DOHH2 (cell line): ENCODE measurements around the gene TMED10.

Experiments
- H3F3A ChIP-seq: fragments of 200-600 bp; sonication (generic), shearing (Covaris generic); 2 replicates; pipeline ENCODE4 v1.6.0; 2016; ENCODE audit warnings: antibody characterized with exemption, mild to moderate bottlenecking; ENCODE audit not compliant: control insufficient read depth, insufficient read depth
- H3K27ac ChIP-seq: fragments of 200-600 bp; sonication (generic); 2 replicates; pipeline ENCODE4 v1.5.1; 2014; ENCODE audit warnings: low read depth, mild to moderate bottlenecking, low read length, moderate library complexity
- H3K27me3 ChIP-seq: fragments of 200-600 bp; sonication (generic); 2 replicates; pipeline ENCODE4 v1.6.1; 2014; ENCODE audit warnings: mild to moderate bottlenecking, low read length, mixed read lengths; ENCODE audit not compliant: control insufficient read depth
- H3K36me3 ChIP-seq: fragments of 200-600 bp; sonication (generic); 2 replicates; pipeline ENCODE4 v1.6.1; 2014; ENCODE audit warnings: mild to moderate bottlenecking, low read length, moderate library complexity, mixed read lengths; ENCODE audit not compliant: control insufficient read depth
- H3K4me1 ChIP-seq: fragments of 200-600 bp; sonication (generic); 2 replicates; pipeline ENCODE4 v1.6.1; 2014; ENCODE audit warnings: mild to moderate bottlenecking, low read length, mixed read lengths; ENCODE audit not compliant: control insufficient read depth
- H3K4me2 ChIP-seq: fragments of 200-600 bp; sonication (generic); 2 replicates; pipeline ENCODE4 v1.6.0; 2014; ENCODE audit warnings: mild to moderate bottlenecking, low read length, moderate library complexity
- H3K4me3 ChIP-seq: fragments of 200-600 bp; sonication (generic); 2 replicates; pipeline ENCODE4 v1.5.1; 2014; ENCODE audit warnings: mild to moderate bottlenecking, low read length, mixed read lengths
- H3K79me2 ChIP-seq: fragments of 200-600 bp; sonication (generic); 2 replicates; pipeline ENCODE4 v1.6.1; 2014; ENCODE audit warnings: mild to moderate bottlenecking, low read length, mixed read lengths; ENCODE audit not compliant: control insufficient read depth
- H3K9me2 ChIP-seq: fragments of 200-600 bp; sonication (generic); replicated peaks from 2 replicates; pipeline ENCODE4 v1.6.1; 2014; ENCODE audit warnings: mild to moderate bottlenecking, low read length, mixed read lengths; ENCODE audit not compliant: control insufficient read depth
- H3K9me3 ChIP-seq: fragments of 200-600 bp; sonication (generic); 2 replicates; pipeline ENCODE4 v1.6.1; 2014; ENCODE audit warnings: antibody characterized with exemption, low read length, mixed read lengths; ENCODE audit not compliant: control insufficient read depth, insufficient read depth
- H4K20me1 ChIP-seq: fragments of 200-600 bp; sonication (generic); 2 replicates; pipeline ENCODE4 v1.6.0; 2014; ENCODE audit warnings: low read depth, mild to moderate bottlenecking, antibody characterized with exemption, low read length, moderate library complexity; ENCODE audit not compliant: control insufficient read depth, insufficient read depth
- EZH2phosphoT487 ChIP-seq: fragments of 200-600 bp; sonication (generic); IDR thresholded peaks from 2 replicates; pipeline ENCODE4 v1.6.1; 2017; ENCODE audit warnings: borderline replicate concordance, mild to moderate bottlenecking, antibody characterized with exemption, low read length, moderate library complexity, mixed read lengths
- TF ChIP-seq, protein P1 (sequence below): fragments of 200-600 bp; sonication (generic); IDR thresholded peaks from one replicate; pipeline ENCODE4 v1.5.1; 2014; ENCODE audit warnings: antibody characterized with exemption, mild to moderate bottlenecking, low read depth, low read length; ENCODE audit not compliant: poor library complexity, severe bottlenecking

Gene TMED10

GRCh38 chr14:75205591-75205990 lies 29.2 kb upstream of the TMED10 start:
- H3K27ac ChIP-seq = no peak overlapping the region
- peaks cover 3% of the 10 kb centered on the region; the same call in 1 of the 2 replicates for H3K27me3 ChIP-seq
- H3K4me1 ChIP-seq = peaks cover 7% of the 10 kb centered on the region
- TF ChIP-seq, protein P1, sequence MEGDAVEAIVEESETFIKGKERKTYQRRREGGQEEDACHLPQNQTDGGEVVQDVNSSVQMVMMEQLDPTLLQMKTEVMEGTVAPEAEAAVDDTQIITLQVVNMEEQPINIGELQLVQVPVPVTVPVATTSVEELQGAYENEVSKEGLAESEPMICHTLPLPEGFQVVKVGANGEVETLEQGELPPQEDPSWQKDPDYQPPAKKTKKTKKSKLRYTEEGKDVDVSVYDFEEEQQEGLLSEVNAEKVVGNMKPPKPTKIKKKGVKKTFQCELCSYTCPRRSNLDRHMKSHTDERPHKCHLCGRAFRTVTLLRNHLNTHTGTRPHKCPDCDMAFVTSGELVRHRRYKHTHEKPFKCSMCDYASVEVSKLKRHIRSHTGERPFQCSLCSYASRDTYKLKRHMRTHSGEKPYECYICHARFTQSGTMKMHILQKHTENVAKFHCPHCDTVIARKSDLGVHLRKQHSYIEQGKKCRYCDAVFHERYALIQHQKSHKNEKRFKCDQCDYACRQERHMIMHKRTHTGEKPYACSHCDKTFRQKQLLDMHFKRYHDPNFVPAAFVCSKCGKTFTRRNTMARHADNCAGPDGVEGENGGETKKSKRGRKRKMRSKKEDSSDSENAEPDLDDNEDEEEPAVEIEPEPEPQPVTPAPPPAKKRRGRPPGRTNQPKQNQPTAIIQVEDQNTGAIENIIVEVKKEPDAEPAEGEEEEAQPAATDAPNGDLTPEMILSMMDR = no peak
- no peak for TF ChIP-seq EZH2phosphoT487
- H3K4me3 ChIP-seq = no peak overlapping the region
- H3K4me2 ChIP-seq = no peak overlapping the region
- no peaks in the 10 kb centered on the region for H3K9me3 ChIP-seq
- no peaks in the 10 kb centered on the region for H3F3A ChIP-seq
- H4K20me1 ChIP-seq = no peaks in the 10 kb centered on the region
- H3K9me2 ChIP-seq = no peaks in the 10 kb centered on the region
- H3K36me3 ChIP-seq = no peaks in the 10 kb centered on the region
- no peaks in the 10 kb centered on the region for H3K79me2 ChIP-seq

GRCh38 chr14:75204116-75204515 lies 27.7 kb upstream of the TMED10 start:
- Histone ChIP-seq H4K20me1 (no peaks in the 10 kb centered on the region), H3K4me2 (no peak overlapping the region), H3K27me3 (no peaks in the 10 kb centered on the region)

GRCh38 chr14:75202657-75203056 lies 26.2 kb upstream of the TMED10 start:
- no peaks in the 10 kb centered on the region for H3K79me2 ChIP-seq
- H3K27me3 ChIP-seq = no peaks in the 10 kb centered on the region
- H3K9me2 ChIP-seq = no peaks in the 10 kb centered on the region
- H3K36me3 ChIP-seq = no peaks in the 10 kb centered on the region
- no peak overlapping the region for H3K27ac ChIP-seq
- H3K4me3 ChIP-seq = no peak overlapping the region
- H3K4me1 ChIP-seq = peaks cover 7% of the 10 kb centered on the region
- no peaks in the 10 kb centered on the region for H3F3A ChIP-seq
- H3K4me2 ChIP-seq = no peak overlapping the region
- H4K20me1 ChIP-seq = no peaks in the 10 kb centered on the region
- no peaks in the 10 kb centered on the region for H3K9me3 ChIP-seq
- TF ChIP-seq EZH2phosphoT487 = no peak
- TF ChIP-seq, protein P1 = no peak

More at GRCh38 chr14:75204116-75204515, 27.7 kb upstream of the TMED10 start:
- Histone ChIP-seq H3K4me3 (no peak overlapping the region), H3K4me1 (peaks cover 7% of the 10 kb centered on the region), H3K9me3 (no peaks in the 10 kb centered on the region), H3K36me3 (no peaks in the 10 kb centered on the region), H3K27ac (no peak overlapping the region), H3K79me2 (no peaks in the 10 kb centered on the region), H3F3A (no peaks in the 10 kb centered on the region), H3K9me2 (no peaks in the 10 kb centered on the region)
- TF ChIP-seq EZH2phosphoT487 = no peak
- TF ChIP-seq, protein P1 = no peak

DNA sequence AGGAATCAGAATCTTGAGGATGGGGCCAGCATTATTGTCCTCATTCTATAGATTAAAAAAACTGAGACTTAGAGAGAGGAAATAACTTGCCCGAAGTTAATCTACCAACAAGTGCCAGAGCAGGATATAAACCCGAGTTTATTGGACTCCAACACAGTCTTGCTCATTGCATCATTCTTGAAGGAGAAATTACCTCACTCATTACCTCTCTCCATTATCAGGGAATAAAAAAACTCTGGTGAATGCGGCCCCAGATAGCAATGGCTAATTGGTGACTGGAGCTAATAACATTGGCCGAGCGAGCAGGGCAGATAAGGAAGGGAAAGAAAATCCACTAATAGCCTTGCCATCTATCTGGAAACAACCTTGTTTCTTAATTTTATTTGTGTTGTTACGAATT lies 24.7 kb upstream of the TMED10 start:
- H3K79me2 ChIP-seq = no peaks in the 10 kb centered on the region
- no peaks in the 10 kb centered on the region for H3K27me3 ChIP-seq
- H3K4me3 ChIP-seq = no peak overlapping the region
- H3F3A ChIP-seq = no peaks in the 10 kb centered on the region
- no peaks in the 10 kb centered on the region for H3K9me2 ChIP-seq
- H3K9me3 ChIP-seq = no peaks in the 10 kb centered on the region
- TF ChIP-seq EZH2phosphoT487 = no peak
- TF ChIP-seq, protein P1 = no peak
- no peaks in the 10 kb centered on the region for H3K36me3 ChIP-seq
- no peak overlapping the region for H3K27ac ChIP-seq
- H3K4me1 ChIP-seq = peaks cover 14% of the 10 kb centered on the region
- no peak overlapping the region for H3K4me2 ChIP-seq
- H4K20me1 ChIP-seq = no peaks in the 10 kb centered on the region
